AG04449 (cell line): ENCODE results near the gene PLCB1.

ENCODE experiments used
- CTCF ChIA-PET: fragments of 350-600 bp; formaldehyde crosslinking; extraction: SDS; loops from one replicate; lab custom pipeline; 2021; ENCODE audit warnings: antibody characterized with exemption; lab: Yijun Ruan, JAX
- POLR2A ChIA-PET: fragments of 400-600, 350-600 bp; formaldehyde crosslinking; extraction: SDS; loops from one replicate; lab custom pipeline; 2020; ENCODE audit warnings: antibody characterized with exemption, inconsistent platforms; lab: Yijun Ruan, JAX
- DNase-seq: peaks from one replicate; pipeline ENCODE4 v3.0.0-alpha.2; 2010; ENCODE audit warnings: low read depth, low spot score
- H3K4me3 ChIP-seq: 2 replicates; pipeline ENCODE4 v1.5.1; 2011; ENCODE audit warnings: low read depth, mild to moderate bottlenecking, control low read depth, low read length
- CTCF ChIP-seq: IDR thresholded peaks from one replicate; pipeline ENCODE4 v1.5.1; 2011; ENCODE audit warnings: mild to moderate bottlenecking, moderate library complexity, low read length, control low read depth, inconsistent platforms; ENCODE audit not compliant: insufficient read depth; ENCODE audit errors: missing control alignments

PLCB1 gene

GRCh38 chr20:8251201-8251575, 119.1 kb downstream of the PLCB1 start:
- ChIA-PET POLR2A (no interaction called here), CTCF (interaction anchor here (0.8 to 1.2 kb wide), 2 partner anchors 22 to 472 kb away, joined by 3 read pairs; no protein-coding TSS in a partner anchor)
- TF ChIP-seq CTCF: no peak
- H3K4me3 ChIP-seq: no peak overlapping the region
- no peak for DNase-seq

DNA sequence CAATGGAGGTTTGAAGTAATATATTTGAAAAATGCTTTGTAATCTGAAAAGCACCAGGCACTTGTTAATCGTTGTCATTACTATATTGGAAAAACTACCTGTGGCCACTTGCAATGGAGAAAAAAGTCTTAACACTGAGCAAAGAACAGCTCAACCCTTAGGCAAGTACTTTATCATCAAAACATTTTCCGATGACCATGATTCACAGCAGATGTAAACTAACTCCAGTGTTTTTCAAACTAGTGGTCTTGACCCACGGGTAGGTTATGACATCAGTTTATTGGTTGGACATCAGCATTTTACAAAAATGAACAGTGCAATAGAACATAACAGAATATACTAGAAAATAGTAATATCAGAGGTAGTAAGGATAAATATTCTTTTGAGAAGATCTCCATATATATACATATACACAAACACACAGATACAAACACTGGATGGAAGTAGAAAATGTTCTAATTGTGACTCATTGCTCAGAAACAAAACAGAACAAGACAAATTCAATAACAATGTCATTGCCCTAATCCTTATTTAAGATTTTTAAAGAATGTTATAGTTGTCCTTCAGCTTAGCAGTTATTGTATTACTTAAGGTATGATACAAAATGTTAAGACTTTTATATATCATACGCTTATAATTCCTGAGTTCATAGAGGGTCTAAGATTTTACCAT, 123.0 kb downstream of the PLCB1 start:
- ChIA-PET POLR2A (no interaction called here), CTCF (no interaction called here)

DNA sequence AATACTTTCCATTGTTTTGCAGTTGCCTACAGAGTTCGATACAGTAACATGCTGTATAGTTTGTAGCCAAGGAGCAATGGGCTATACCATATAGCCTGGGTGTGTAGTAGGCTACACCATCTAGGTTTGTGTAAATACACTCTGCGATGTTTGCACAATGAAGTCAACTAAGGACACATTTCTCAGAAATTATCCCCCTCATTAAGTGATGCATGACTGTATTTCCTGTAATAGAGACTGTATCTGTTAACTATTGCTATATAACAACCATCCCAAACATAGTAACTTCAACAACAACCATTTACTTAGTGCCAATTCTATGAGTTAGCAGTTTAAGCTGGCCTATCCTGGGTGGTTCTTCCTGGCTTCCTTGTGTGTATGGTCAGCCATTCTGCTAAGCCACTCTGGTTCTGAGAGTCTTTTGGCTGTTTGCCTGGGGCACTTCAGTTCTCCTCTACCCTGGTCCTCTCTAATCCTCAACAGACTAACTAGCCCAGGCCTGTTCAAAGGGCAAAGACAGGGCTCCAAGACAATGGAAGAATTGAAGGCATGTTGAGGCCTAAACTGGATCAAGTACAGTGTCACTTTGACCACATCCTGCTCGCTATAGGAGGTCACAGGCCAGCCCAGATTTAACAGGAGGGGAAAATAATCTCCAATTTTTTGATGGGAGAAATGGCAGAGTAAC, 124.0 kb downstream of the PLCB1 start:
- H3K4me3 ChIP-seq: no peak overlapping the region
- no peak for TF ChIP-seq CTCF
- ChIA-PET CTCF (no interaction called here), POLR2A (no interaction called here)
- DNase-seq: no peak

More for the DNA sequence above, 123.0 kb downstream of the PLCB1 start:
- no peak for DNase-seq
- no peak for TF ChIP-seq CTCF
- H3K4me3 ChIP-seq: no peak overlapping the region

DNA sequence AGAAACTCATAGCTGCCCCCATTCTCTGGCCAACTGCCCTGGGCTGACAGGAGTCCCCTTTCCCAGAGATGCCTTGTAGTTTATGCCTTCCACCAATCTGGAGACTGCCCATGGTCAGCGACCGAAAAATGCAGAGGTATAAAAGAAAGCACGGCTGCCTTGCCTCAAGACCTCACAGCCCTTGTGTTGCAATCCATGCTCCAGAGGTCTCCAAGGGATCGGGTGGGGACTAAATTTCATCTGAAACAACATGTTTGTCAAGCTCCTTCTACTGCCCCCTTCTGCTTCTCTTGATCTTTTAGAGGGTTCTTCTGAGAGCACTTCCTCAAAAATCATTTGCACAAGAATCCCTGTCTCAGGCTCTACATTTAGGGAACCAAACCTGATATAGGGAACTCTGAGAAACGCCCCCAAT, 128.8 kb downstream of the PLCB1 start:
- no peak for TF ChIP-seq CTCF
- H3K4me3 ChIP-seq: no peak overlapping the region
- no peak for DNase-seq
- ChIA-PET POLR2A (no interaction called here), CTCF (no interaction called here)

GRCh38 chr20:8262721-8263120, 130.7 kb downstream of the PLCB1 start:
- H3K4me3 ChIP-seq: no peak overlapping the region
- no peak for DNase-seq
- ChIA-PET CTCF (interaction anchor here (0.6 kb wide), 1 partner anchor 80 kb away, joined by 3 read pairs; no protein-coding TSS in a partner anchor), POLR2A (no interaction called here)
- no peak for TF ChIP-seq CTCF

DNA sequence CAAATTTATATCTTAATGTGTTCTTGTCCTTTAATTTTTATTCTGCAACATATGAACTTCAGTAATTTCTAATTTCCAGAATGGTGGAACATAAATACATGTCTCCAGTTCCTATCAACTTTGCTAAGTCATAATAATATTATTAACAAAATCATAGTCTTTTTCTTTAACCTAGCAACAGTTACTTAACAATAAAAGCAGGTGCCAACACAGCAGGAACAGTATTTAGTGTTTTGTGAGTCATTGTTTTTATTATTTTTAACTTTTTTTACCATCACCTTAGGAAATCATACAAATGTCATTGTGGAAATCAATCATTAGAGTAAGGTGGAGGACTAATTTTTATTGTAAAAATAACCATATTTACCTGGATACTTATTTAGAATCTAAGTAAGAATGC, 133.5 kb downstream of the PLCB1 start:
- ChIA-PET POLR2A (no interaction called here), CTCF (no interaction called here)
- DNase-seq: no peak
- no peak overlapping the region for H3K4me3 ChIP-seq
- TF ChIP-seq CTCF: no peak
